Activated gamma-delta T cell (primary cell): ENCODE results near the gene LILRB4.
"Not testable (repeated sequence)": the region's sequence is repeated elsewhere in the genome, so short reads cannot be mapped to it uniquely, and the experiment has no call there.

ENCODE experiments used
- DNase-seq: peaks from one replicate; lab custom pipeline; 2025; lab: John Stamatoyannopoulos, UW
- total RNA-seq, 2 donors: gene quantifications; one replicate each; lab custom pipeline; 2026; lab: John Stamatoyannopoulos, UW

The LILRB4 gene
- 0.20 to 0.22 reads per million in 2 donors for total RNA-seq

- no peak for DNase-seq
Measured at GRCh38 chr19:54662730-54663129, at the start of gene LILRB4. Gene LILRB4, plus strand, starts transcription at chr19:54662985. Its CDS starts 49 bp downstream, at chr19:54663034.

GRCh38 chr19:54614726-54615125 lies 48.1 kb upstream of the LILRB4 start:
- no peak for DNase-seq

GRCh38 chr19:54616057-54616456 lies 46.7 kb upstream of the LILRB4 start:
- no peak for DNase-seq

- no peak for DNase-seq
Measured at GRCh38 chr19:54616821-54617560, 45.8 kb upstream of the LILRB4 start.

DNA sequence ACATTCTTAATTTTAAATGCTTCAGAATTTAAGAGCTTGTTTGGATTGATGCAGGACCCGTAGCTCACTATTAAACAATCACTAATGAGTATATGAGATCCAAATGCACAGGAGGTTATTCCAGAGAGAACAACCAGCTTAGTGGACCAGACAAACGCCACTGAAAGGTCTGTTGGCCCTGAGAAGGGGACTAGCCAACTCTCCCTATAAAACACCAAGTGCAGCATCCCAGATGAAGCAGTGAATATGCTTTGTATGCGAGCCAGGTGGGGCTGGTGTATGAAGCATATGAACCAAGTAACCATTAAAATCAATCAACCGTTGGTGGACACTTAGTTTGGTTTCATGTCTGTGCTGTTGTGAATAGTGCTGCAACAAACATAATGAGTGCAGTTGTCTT lies 42.3 kb upstream of the LILRB4 start:
- no peak for DNase-seq

- no peak for DNase-seq
Measured at GRCh38 chr19:54622431-54622830, 40.4 kb upstream of the LILRB4 start.

DNA sequence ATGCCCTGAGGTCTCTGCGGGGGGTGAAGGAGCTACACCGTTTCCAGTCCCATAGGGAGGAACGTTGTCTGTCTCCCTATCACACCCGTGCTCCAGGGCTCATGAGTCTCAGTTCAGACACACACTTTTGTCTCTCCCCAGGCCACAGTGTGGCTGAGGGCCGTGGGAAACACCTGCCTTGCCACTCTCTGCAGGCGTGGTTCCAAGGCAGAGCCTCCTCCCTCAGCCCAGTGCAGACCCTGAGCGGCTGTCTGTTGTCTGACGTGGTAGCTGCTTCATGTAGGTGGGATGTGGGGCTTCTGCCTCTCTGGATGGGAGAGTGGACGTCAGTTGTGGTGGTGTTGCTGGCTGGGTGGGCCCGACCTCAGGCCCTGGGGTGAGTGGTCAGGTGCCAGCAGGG lies 38.6 kb upstream of the LILRB4 start:
- not testable (repeated sequence) for DNase-seq

DNA sequence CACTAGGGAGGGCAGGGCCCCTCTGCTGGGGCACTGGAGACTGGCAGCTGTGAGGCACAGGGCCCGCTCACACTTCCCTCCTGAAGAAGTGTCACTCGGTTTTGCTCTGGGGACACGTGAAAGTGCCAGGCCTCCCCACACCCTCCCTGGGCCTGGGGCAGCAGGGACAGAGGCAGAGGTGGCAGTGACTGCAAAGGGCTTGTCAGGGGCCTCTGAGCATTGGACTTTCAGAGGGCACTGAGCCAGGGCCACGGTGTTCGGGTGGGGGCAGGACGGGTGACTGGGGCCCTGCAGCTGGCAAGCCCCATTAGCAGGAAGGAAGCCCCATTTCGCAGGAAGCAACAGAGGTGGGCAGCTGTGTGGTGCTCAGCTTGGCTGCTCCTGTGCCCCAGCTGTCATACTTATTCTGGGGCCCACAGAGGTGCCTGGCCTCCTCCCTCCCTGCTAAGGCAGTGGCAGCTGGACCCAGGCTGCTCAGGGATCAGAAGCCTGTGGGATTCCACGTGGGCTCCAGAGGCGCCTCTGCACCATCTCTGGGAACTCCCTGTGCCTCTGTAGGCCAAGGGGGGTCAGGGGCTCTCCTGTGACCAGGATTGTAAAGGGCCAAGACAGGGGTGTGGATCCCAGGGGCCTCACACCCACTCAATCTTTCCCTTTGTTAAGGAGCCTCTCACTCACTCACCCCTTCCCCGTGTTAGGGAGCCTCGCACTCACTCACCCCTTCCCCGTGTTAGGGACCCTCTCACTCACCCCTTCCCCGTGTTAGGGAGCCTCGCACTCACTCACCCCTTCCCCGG lies 37.7 kb upstream of the LILRB4 start:
- not testable (repeated sequence) for DNase-seq

DNA sequence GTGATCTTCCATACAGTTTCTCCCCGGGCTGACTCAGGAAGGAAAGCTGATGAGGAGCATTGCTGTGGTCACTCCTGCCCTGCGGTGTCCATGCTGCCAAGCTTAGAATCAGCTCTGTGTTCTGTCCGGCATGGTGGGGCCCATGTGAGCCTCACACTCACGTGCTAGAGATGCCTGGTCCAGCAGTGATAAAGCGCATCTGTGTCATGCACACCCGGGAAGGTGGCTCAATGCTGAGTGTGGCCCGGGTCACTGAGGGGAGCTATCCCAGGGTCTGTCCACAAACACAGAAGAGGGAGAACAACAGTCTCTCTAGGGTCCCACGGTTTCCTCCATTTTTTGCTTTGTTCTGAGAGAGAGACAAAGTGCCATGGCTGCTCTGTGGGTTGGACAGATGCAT lies 36.0 kb upstream of the LILRB4 start:
- no peak for DNase-seq

GRCh38 chr19:54627912-54628311 lies 34.9 kb upstream of the LILRB4 start:
- not testable (repeated sequence) for DNase-seq

DNA sequence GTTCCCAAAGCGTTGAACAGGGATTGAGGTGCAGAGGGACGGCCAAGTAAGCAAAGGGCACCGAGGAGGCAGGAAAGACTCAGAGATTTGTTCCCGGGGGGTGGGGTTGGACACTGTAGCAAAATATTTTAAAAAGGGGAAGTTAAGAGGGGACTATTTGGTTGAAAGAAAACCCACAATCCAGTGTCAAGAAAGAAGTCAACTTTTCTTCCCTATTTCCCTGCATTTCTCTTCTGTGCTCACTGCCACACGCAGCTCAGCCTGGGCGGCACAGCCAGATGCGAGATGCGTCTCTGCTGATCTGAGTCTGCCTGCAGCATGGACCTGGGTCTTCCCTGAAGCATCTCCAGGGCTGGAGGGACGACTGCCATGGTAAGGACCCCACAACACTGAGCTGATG lies 32.5 kb upstream of the LILRB4 start, which contains the start of gene LILRB1:
Gene LILRB1 (plus strand): TSS at position 223 of the 400 bp plus-strand sequence. CDS start 590 bp downstream, outside the sequence.
- DNase-seq, result not testable (repeated sequence)

GRCh38 chr19:54630782-54631181 lies 32.0 kb upstream of the LILRB4 start:
- DNase-seq, result no peak

DNA sequence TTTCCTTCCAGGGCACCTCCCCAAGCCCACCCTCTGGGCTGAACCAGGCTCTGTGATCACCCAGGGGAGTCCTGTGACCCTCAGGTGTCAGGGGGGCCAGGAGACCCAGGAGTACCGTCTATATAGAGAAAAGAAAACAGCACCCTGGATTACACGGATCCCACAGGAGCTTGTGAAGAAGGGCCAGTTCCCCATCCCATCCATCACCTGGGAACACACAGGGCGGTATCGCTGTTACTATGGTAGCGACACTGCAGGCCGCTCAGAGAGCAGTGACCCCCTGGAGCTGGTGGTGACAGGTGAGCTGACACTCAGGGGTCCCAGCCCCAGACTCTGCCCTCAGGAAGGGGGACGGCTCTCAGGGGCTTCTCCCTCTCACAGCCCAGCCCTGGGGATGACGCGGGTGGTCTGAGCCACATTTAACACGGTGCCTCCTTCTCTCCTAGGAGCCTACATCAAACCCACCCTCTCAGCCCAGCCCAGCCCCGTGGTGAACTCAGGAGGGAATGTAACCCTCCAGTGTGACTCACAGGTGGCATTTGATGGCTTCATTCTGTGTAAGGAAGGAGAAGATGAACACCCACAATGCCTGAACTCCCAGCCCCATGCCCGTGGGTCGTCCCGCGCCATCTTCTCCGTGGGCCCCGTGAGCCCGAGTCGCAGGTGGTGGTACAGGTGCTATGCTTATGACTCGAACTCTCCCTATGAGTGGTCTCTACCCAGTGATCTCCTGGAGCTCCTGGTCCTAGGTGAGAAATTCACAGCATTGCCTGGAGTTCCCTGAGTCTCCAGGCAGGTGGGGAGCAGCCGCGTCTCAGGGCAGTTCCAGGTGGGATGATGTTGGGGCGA lies 31.1 kb upstream of the LILRB4 start:
- not testable (repeated sequence) for DNase-seq

DNA sequence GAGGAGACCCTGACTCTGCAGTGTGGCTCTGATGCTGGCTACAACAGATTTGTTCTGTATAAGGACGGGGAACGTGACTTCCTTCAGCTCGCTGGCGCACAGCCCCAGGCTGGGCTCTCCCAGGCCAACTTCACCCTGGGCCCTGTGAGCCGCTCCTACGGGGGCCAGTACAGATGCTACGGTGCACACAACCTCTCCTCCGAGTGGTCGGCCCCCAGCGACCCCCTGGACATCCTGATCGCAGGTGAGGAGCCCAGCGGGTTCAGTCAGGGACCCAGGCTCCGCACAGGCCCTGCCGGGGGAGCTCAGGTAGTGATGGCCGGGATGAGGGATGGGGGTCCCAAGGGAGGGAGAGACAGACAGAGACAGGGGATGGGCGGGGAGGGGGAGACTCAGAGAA lies 30.3 kb upstream of the LILRB4 start:
- not testable (repeated sequence) for DNase-seq

- DNase-seq, result no peak
Measured at GRCh38 chr19:54633401-54633800, 29.4 kb upstream of the LILRB4 start.

GRCh38 chr19:54636081-54636480 lies 26.7 kb upstream of the LILRB4 start:
- DNase-seq, result not testable (repeated sequence)

DNA sequence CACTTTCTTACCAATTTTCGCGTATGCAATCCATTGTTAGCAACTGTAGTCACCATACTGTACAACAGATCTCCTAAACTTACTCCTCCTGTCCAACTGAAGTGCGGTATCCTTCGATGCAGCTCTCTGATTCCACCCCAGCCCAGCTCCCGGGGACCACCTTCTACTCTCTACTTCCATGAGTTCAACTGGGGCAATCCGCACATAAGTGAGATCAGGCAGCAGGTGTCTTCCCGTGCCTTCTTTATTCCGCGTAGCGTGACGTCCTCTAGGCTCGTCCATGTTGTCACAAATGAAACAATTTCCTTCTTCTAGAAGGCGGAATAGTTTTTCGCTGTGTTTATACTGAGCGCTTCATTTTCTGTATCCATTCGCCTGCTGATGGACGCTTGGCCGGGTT lies 24.1 kb upstream of the LILRB4 start:
- no peak for DNase-seq

- not testable (repeated sequence) for DNase-seq
Measured at GRCh38 chr19:54642953-54643352, 19.8 kb upstream of the LILRB4 start.

DNA sequence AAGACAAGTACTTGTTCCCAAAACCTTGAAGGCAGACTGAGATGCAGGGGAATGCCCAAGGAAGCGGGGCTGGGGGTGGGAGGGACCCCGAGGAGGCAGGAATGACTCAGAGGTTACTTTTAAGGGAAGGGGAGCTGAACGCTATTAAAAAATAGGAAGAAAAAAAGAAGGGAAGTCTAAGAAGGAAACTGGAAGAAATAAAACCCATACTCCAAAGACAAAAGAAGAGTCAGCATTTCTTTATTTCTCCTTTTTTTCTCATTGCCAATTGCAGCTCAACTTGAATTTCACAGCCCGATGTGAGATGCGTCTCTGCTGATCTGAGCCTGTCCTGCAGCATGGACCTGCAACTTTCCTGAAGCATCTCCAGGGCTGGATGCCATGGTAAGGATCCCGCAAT lies 19.2 kb upstream of the LILRB4 start:
- DNase-seq, result not testable (repeated sequence)

- DNase-seq, result no peak
Measured at GRCh38 chr19:54644056-54644455, 18.7 kb upstream of the LILRB4 start.

DNA sequence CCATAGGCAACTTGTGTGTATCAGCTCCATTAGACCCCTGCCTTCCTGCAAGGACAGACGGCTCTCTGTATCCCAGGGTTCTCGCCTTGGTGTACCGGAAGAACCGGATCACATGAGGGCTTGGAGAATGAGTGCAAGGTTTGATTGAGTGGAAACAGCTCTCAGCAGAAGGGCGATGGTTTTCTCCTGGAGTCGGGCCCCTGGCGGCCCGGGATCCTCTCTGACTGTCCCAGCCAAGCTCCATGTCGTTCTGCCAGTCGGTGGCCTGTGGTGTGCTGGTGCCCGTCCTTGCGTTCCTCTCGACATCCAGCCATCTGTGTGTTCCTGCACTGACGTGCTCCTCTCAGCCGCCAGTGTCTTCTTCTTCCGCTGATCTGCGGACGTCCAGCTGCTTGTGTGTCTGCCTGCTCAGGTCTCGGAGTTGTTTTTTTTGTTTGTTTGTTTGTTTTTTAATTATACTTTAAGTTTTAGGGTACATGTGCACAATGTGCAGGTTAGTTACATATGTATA lies 16.4 kb upstream of the LILRB4 start:
- DNase-seq, result no peak

DNA sequence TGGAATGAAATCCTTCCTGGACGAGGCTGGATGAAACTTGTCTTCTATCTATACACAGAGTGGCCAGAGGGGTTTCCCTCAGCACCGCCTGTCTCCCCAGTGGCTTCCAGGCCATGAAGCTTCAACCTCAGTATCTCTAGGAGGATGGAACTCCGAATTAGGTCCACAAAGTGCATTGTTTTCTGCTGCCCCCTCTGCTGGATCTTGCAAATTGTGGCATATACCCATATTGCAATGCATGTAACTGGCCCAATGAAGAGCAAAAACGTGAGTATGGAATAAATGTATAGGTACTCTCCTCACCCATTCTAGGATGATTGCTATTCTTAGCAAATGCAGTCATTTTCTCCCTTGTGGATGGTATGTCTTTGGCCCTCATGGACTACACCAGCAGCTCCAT lies 14.7 kb upstream of the LILRB4 start:
- no peak for DNase-seq
